HFFc6 (cell line): ENCODE data around the gene NME5. TPM values are rescaled to one million over a fixed set of nuclear protein-coding genes. Genes with fewer than 3 reads are reported as not detected.
"Not testable (repeated sequence)": the region's sequence is repeated elsewhere in the genome, so short reads cannot be mapped to it uniquely, and the experiment has no call there.

ENCODE experiments used
- DNase-seq: peaks from one replicate; pipeline ENCODE4 v3.0.0-alpha.2; 2018
- H3K27ac Mint-ChIP-seq: 2 replicates; pipeline ENCODE4 v1.8.0; 2020; ENCODE audit warnings: mild to moderate bottlenecking, mixed read lengths
- H3K27me3 Mint-ChIP-seq: 2 replicates; pipeline ENCODE4 v1.8.0; 2021; ENCODE audit warnings: mild to moderate bottlenecking, moderate library complexity, mixed read lengths; ENCODE audit not compliant: insufficient read depth
- H3K36me3 Mint-ChIP-seq: 2 replicates; pipeline ENCODE4 v1.8.0; 2021; ENCODE audit warnings: low read depth, mixed read lengths
- H3K4me1 Mint-ChIP-seq: 2 replicates; pipeline ENCODE4 v1.8.0; 2020; ENCODE audit warnings: low read depth, mixed read lengths
- H3K4me3 Mint-ChIP-seq: 2 replicates; pipeline ENCODE4 v1.8.0; 2020; ENCODE audit warnings: mild to moderate bottlenecking, moderate library complexity, mixed read lengths
- H3K9me3 Mint-ChIP-seq: 2 replicates; pipeline ENCODE4 v1.8.0; 2020; ENCODE audit warnings: mild to moderate bottlenecking, mixed read lengths
- CTCF ChIP-seq: fragments of 200-600 bp; sonication (generic); IDR thresholded peaks from 2 replicates; pipeline ENCODE4 v1.5.0; 2021; ENCODE audit warnings: antibody characterized with exemption, mild to moderate bottlenecking
- total RNA-seq, 6 experiments: library from RNA; stranded (reverse); fragmentation: NEBNext Ultra II Directional; extraction: Animal tissue kit (Norgen Biotek cat#: 25700); gene quantifications; 2 replicates in 1 of 6; 3 replicates in 5 of 6; pipeline ENCODE4 v1.2.3, GENCODE V29; 2021

The NME5 gene
- total RNA-seq, 6 experiments from 2014 or later = 0.21 to 0.84 (median 0.42) TPM

- Mint-ChIP-seq H3K27me3 (no peaks in the 10 kb centered on the region), H3K4me1 (no peaks in the 10 kb centered on the region), H3K27ac (no peak overlapping the region), H3K4me3 (no peak overlapping the region), H3K36me3 (peaks cover 44% of the 10 kb centered on the region), H3K9me3 (no peaks in the 10 kb centered on the region)
- no peak for TF ChIP-seq CTCF
- no peak for DNase-seq
Observed at GRCh38 chr5:138169124-138169523, 29.9 kb upstream of the NME5 start.

- no peak for DNase-seq
Observed at GRCh38 chr5:138163721-138164120, 24.5 kb upstream of the NME5 start.

GRCh38 chr5:138160706-138161105 lies 21.5 kb upstream of the NME5 start:
- no peak overlapping the region for H3K27ac Mint-ChIP-seq
- no peak overlapping the region for H3K4me3 Mint-ChIP-seq

More at GRCh38 chr5:138163721-138164120, 24.5 kb upstream of the NME5 start:
- peaks cover 58% of the 10 kb centered on the region for H3K36me3 Mint-ChIP-seq
- TF ChIP-seq CTCF = no peak
- H3K27me3 Mint-ChIP-seq = no peaks in the 10 kb centered on the region
- no peaks in the 10 kb centered on the region for H3K4me1 Mint-ChIP-seq
- no peak overlapping the region for H3K4me3 Mint-ChIP-seq
- no peaks in the 10 kb centered on the region for H3K9me3 Mint-ChIP-seq
- H3K27ac Mint-ChIP-seq = no peak overlapping the region

GRCh38 chr5:138159666-138160065 lies 20.4 kb upstream of the NME5 start:
- Mint-ChIP-seq H3K4me1 (no peaks in the 10 kb centered on the region), H3K36me3 (peaks cover 51% of the 10 kb centered on the region), H3K27me3 (no peaks in the 10 kb centered on the region), H3K27ac (no peak overlapping the region), H3K9me3 (no peaks in the 10 kb centered on the region), H3K4me3 (no peak overlapping the region)
- no peak for TF ChIP-seq CTCF
- no peak for DNase-seq

More at GRCh38 chr5:138160706-138161105, 21.5 kb upstream of the NME5 start:
- no peak for TF ChIP-seq CTCF
- H3K4me1 Mint-ChIP-seq = no peaks in the 10 kb centered on the region
- DNase-seq = no peak
- H3K9me3 Mint-ChIP-seq = no peaks in the 10 kb centered on the region
- peaks cover 57% of the 10 kb centered on the region for H3K36me3 Mint-ChIP-seq
- H3K27me3 Mint-ChIP-seq = no peaks in the 10 kb centered on the region

- DNase-seq = no peak
- Mint-ChIP-seq H3K36me3 (peaks cover 34% of the 10 kb centered on the region), H3K4me3 (no peak overlapping the region), H3K9me3 (no peaks in the 10 kb centered on the region), H3K27me3 (no peaks in the 10 kb centered on the region; the same call in 1 of the 2 replicates), H3K27ac (no peak overlapping the region), H3K4me1 (no peaks in the 10 kb centered on the region)
- no peak for TF ChIP-seq CTCF
Observed at GRCh38 chr5:138157626-138158025, 18.4 kb upstream of the NME5 start.

GRCh38 chr5:138155977-138156376 lies 16.7 kb upstream of the NME5 start:
- not testable (repeated sequence) for H3K27ac Mint-ChIP-seq, H3K4me3 Mint-ChIP-seq, H3K4me1 Mint-ChIP-seq, H3K27me3 Mint-ChIP-seq, H3K9me3 Mint-ChIP-seq, DNase-seq
- H3K36me3 Mint-ChIP-seq = peaks cover 33% of the 10 kb centered on the region
